Neuronal stem cell (in vitro differentiated cells): ENCODE results near the gene RDH5.

Experiments used
- DNase-seq: peaks from one replicate; pipeline ENCODE4 v3.0.0-alpha.2; 2013; ENCODE audit warnings: low spot score
- H2AFZ ChIP-seq: one replicate; pipeline ENCODE4 v1.6.1; 2013; ENCODE audit warnings: mild to moderate bottlenecking, low read length, inconsistent platforms
- H2AK5ac ChIP-seq: 2 replicates; pipeline ENCODE4 v1.6.1; 2013; ENCODE audit warnings: low read depth, mild to moderate bottlenecking, inconsistent platforms, low read length, moderate library complexity, mixed read lengths
- H2BK120ac ChIP-seq: 2 replicates; pipeline ENCODE4 v1.6.1; 2013; ENCODE audit warnings: low read depth, mild to moderate bottlenecking, inconsistent platforms, low read length, moderate library complexity, mixed read lengths
- H2BK12ac ChIP-seq: one replicate; pipeline ENCODE4 v1.6.1; 2013; ENCODE audit warnings: low read length, inconsistent platforms
- H2BK15ac ChIP-seq: 2 replicates; pipeline ENCODE4 v1.6.1; 2013; ENCODE audit warnings: mild to moderate bottlenecking, low read length, inconsistent platforms, mixed read lengths
- H2BK5ac ChIP-seq: one replicate; pipeline ENCODE4 v1.6.1; 2013; ENCODE audit warnings: inconsistent platforms, mild to moderate bottlenecking, low read length, moderate library complexity
- H3K14ac ChIP-seq: one replicate; pipeline ENCODE4 v1.6.1; 2013; ENCODE audit warnings: low read length, inconsistent platforms
- H3K18ac ChIP-seq: 2 replicates; pipeline ENCODE4 v1.6.1; 2013; ENCODE audit warnings: low read length, inconsistent platforms
- H3K23ac ChIP-seq: 2 replicates; pipeline ENCODE4 v1.6.1; 2013; ENCODE audit warnings: low read depth, mild to moderate bottlenecking, mixed read lengths, low read length, inconsistent platforms; ENCODE audit not compliant: poor library complexity
- H3K27ac ChIP-seq: replicated peaks from 3 replicates; pipeline ENCODE4 v1.5.1; 2013; ENCODE audit warnings: low read length, inconsistent platforms
- H3K27me3 ChIP-seq, 3 experiments: 2 replicates each; pipeline ENCODE4 v1.6.1; 2013; ENCODE audit warnings: low read length in 3 of 3, mild to moderate bottlenecking in 2 of 3, inconsistent platforms in 1 of 3, low read depth in 1 of 3, mixed read lengths in 1 of 3, moderate library complexity in 1 of 3; ENCODE audit not compliant: control insufficient read depth in 3 of 3, insufficient read depth in 3 of 3
- H3K36me3 ChIP-seq, 2 donors: replicated peaks in 1 of 2; 2 replicates each; pipeline ENCODE4 v1.6.1; 2013; ENCODE audit warnings: low read length in 2 of 2; ENCODE audit not compliant: control insufficient read depth in 2 of 2, insufficient read depth in 2 of 2
- H3K4ac ChIP-seq: 2 replicates; pipeline ENCODE4 v1.6.1; 2013; ENCODE audit warnings: inconsistent platforms, mild to moderate bottlenecking, low read length, moderate library complexity
- H3K4me1 ChIP-seq, 2 donors: 1 replicate in 1 of 2; 2 replicates in 1 of 2; pipeline ENCODE4 v1.6.1; 2013; ENCODE audit warnings: low read length in 2 of 2, low read depth in 1 of 2; ENCODE audit not compliant: control insufficient read depth in 2 of 2, insufficient read depth in 1 of 2
- H3K4me2 ChIP-seq: one replicate; pipeline ENCODE4 v1.6.1; 2013; ENCODE audit warnings: mild to moderate bottlenecking, low read length, inconsistent platforms; ENCODE audit not compliant: insufficient read depth, poor library complexity, severe bottlenecking
- H3K4me3 ChIP-seq, 2 donors: 2 replicates each; pipeline ENCODE4 v1.5.1; 2013; ENCODE audit warnings: low read length in 2 of 2, mild to moderate bottlenecking in 2 of 2, inconsistent platforms in 1 of 2, moderate library complexity in 1 of 2
- H3K79me1 ChIP-seq: one replicate; pipeline ENCODE4 v1.6.1; 2013; ENCODE audit warnings: low read depth, mild to moderate bottlenecking, inconsistent platforms, low read length, moderate library complexity
- H3K9ac ChIP-seq: one replicate; pipeline ENCODE4 v1.6.1; 2013; ENCODE audit warnings: mild to moderate bottlenecking, low read depth, low read length, inconsistent platforms; ENCODE audit not compliant: poor library complexity
- H3K9me3 ChIP-seq, 2 donors: replicated peaks in 1 of 2; 2 replicates each; pipeline versions ENCODE3 to v1.6.1; 2013; ENCODE audit warnings: low read length in 2 of 2, mild to moderate bottlenecking in 2 of 2, inconsistent platforms in 1 of 2, low read depth in 1 of 2, mixed read lengths in 1 of 2, moderate library complexity in 1 of 2; ENCODE audit not compliant: control insufficient read depth in 2 of 2, insufficient read depth in 1 of 2
- H4K8ac ChIP-seq: one replicate; pipeline ENCODE4 v1.6.1; 2013; ENCODE audit warnings: low read depth, mild to moderate bottlenecking, inconsistent platforms, low read length, moderate library complexity
- H4K91ac ChIP-seq: one replicate; pipeline ENCODE4 v1.6.1; 2013; ENCODE audit warnings: low read length, low read depth, mild to moderate bottlenecking, inconsistent platforms; ENCODE audit not compliant: poor library complexity
- WGBS, 2 donors: extraction: QIAGEN DNeasy Blood & Tissue Kit; methylation state at CpG; one replicate each; pipeline ENCODE4 v1.1.7; 2013; ENCODE audit warnings: missing lambda C conversion rate in 2 of 2, mixed read lengths in 1 of 2; ENCODE audit not compliant: insufficient read length in 2 of 2, insufficient replicate concordance in 1 of 2; ENCODE audit errors: extremely low coverage in 2 of 2; 5-methylcytosine and 5-hydroxymethylcytosine counted together

The RDH5 gene

DNA sequence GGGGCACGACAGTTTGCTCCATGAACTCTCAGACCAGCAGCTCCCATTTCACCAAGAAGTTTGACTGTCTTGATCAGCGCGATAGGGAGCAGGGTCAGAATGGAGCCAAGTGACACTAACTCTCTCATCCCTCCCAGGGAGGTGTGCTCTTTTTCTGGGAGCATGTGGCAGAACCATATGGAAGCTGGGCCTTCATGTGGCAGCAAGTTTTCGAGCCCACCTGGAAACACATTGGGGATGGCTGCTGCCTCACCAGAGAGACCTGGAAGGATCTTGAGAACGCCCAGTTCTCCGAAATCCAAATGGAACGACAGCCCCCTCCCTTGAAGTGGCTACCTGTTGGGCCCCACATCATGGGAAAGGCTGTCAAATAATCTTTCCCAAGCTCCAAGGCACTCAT is 36.5 kb upstream of the RDH5 start:
- Histone ChIP-seq H3K23ac (no peak overlapping the region), H3K79me1 (peaks cover 2% of the 10 kb centered on the region), H2AFZ (no peak overlapping the region), H2BK15ac (no peak overlapping the region), H2BK120ac (no peak overlapping the region), H4K91ac (no peak overlapping the region), H3K9me3 (peaks cover 0 to 2% of the 10 kb centered on the region in 2 donors), H3K4me1 (peaks cover 2 to 10% of the 10 kb centered on the region in 2 donors), H3K4me3 (no peak overlapping the region), H2BK12ac (no peak overlapping the region), H3K18ac (no peak overlapping the region), H2BK5ac (no peak overlapping the region), H2AK5ac (no peak overlapping the region), H3K4me2 (no peak overlapping the region), H3K4ac (no peak overlapping the region), H4K8ac (no peak overlapping the region), H3K27ac (no peak overlapping the region), H3K9ac (no peak overlapping the region), H3K14ac (no peak overlapping the region), H3K36me3 (peaks cover 12 to 15% of the 10 kb centered on the region in 2 donors), H3K27me3 (no peaks in the 10 kb centered on the region)
- no CpG with 5 or more reads among the region's 7 CpGs for WGBS, 2 donors
- DNase-seq: no peak

DNA sequence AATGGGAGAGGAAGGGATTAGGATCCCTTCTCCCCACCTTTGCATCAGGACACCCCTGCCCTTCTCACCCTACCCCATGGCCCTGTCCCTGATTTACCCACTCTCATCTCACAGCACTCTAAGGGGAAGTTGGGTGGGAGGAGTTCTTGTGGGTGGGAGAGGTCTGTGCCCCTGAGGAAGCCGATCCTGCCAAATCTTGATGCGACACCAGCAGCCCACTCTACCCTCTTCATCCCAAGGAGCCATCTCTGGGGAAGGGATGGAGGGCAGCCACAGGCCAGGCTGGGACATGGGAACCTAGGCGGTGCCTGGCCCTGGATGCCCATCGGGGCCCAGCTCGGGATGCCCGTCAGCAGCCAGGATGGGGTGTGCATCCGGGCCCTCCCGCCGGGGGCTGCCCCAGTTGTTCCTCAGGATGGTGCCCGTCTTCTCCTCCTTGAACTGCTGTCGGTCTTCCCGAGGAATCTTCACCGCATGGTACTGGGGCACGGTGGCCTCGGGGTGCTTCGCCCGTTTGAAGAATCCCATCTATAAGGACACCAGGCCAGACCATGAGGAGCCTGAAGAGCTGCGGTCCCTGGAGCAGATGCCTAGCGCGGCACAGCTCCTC is 35.3 kb upstream of the RDH5 start:
- no peak overlapping the region for H4K91ac ChIP-seq
- no peak overlapping the region for H3K4me2 ChIP-seq
- H3K79me1 ChIP-seq: peaks cover 2% of the 10 kb centered on the region
- peak overlapping the region; percentile 36 for H3K18ac ChIP-seq
- no peak overlapping the region for H2BK15ac ChIP-seq
- DNase-seq: no peak
- H2BK5ac ChIP-seq: no peak overlapping the region
- H3K14ac ChIP-seq: no peak overlapping the region
- H3K9ac ChIP-seq: peak overlapping the region; percentile 33
- H3K36me3 ChIP-seq: peaks cover 12 to 17% of the 10 kb centered on the region in 2 donors
- H3K23ac ChIP-seq: no peak overlapping the region
- H4K8ac ChIP-seq: no peak overlapping the region
- peaks cover 0 to 2% of the 10 kb centered on the region in 2 donors for H3K9me3 ChIP-seq
- H3K4me3 ChIP-seq: no peak overlapping the region
- no CpG with 5 or more reads among the region's 20 CpGs for WGBS, 2 donors
- H3K4me1 ChIP-seq: peaks cover 2 to 10% of the 10 kb centered on the region in 2 donors
- H2AK5ac ChIP-seq: no peak overlapping the region
- H2AFZ ChIP-seq: no peak overlapping the region
- H2BK120ac ChIP-seq: no peak overlapping the region
- no peaks in the 10 kb centered on the region for H3K27me3 ChIP-seq
- H2BK12ac ChIP-seq: no peak overlapping the region
- no peak overlapping the region for H3K27ac ChIP-seq
- H3K4ac ChIP-seq: no peak overlapping the region

GRCh38 chr12:55685671-55686070 is 34.5 kb upstream of the RDH5 start:
- H2BK15ac ChIP-seq: no peak overlapping the region
- DNase-seq: no peak
- H2BK5ac ChIP-seq: no peak overlapping the region
- H3K23ac ChIP-seq: no peak overlapping the region
- no peak overlapping the region for H3K4ac ChIP-seq
- no peak overlapping the region for H3K4me2 ChIP-seq
- no peak overlapping the region for H3K14ac ChIP-seq
- peak overlapping the region in 1 of 2 donors; percentile 67 for H3K4me3 ChIP-seq
- H3K9ac ChIP-seq: no peak overlapping the region
- no peaks in the 10 kb centered on the region for H3K27me3 ChIP-seq
- peaks cover 2% of the 10 kb centered on the region for H3K79me1 ChIP-seq
- H2BK120ac ChIP-seq: no peak overlapping the region
- H3K18ac ChIP-seq: no peak overlapping the region
- WGBS, 2 donors: no CpG with 5 or more reads among the region's 5 CpGs
- H2AK5ac ChIP-seq: no peak overlapping the region
- peaks cover 2 to 10% of the 10 kb centered on the region in 2 donors for H3K4me1 ChIP-seq
- H4K8ac ChIP-seq: no peak overlapping the region
- H3K9me3 ChIP-seq: peaks cover 0 to 2% of the 10 kb centered on the region in 2 donors
- H3K27ac ChIP-seq: no peak overlapping the region
- no peak overlapping the region for H2AFZ ChIP-seq
- no peak overlapping the region for H2BK12ac ChIP-seq
- no peak overlapping the region for H4K91ac ChIP-seq
- peaks cover 12 to 17% of the 10 kb centered on the region in 2 donors for H3K36me3 ChIP-seq

DNA sequence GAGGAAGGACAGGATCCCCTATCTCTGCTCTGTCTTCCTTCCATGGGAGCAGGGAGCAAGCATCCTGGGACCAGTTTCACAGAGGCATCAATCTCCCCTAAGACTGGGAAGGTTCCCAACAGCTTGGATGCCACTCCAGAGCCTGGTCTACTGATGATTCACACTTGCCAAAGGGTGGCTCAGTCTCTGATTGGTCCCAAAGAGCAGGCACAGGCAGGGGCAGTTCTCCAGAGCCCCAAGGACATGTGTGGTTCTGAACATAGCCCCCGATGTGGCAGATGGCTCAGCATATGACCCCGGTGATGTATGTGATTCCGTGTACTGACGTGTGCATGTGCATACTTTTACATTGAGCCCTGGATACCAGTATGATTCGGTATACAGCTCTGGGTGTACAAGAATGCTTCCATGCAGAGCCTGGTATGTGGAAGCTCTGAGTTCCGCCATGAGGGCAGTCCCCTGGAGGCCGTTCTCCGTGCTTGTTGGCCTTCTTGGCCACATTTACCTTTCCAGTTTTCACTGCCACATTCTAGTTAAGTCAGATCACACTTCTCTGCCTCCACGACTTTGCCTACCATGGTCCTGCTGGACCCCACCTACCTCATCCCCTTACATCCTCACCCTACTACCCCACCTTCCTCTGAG is 33.7 kb upstream of the RDH5 start:
- Histone ChIP-seq H3K4ac (no peak overlapping the region), H4K91ac (no peak overlapping the region), H3K18ac (no peak overlapping the region), H3K27ac (no peak overlapping the region), H3K27me3 (no peaks in the 10 kb centered on the region), H4K8ac (no peak overlapping the region), H2BK5ac (no peak overlapping the region), H2BK120ac (no peak overlapping the region), H2BK12ac (no peak overlapping the region), H3K4me2 (no peak overlapping the region), H3K36me3 (peaks cover 15 to 17% of the 10 kb centered on the region in 2 donors), H2AFZ (no peak overlapping the region), H3K4me1 (peaks cover 2 to 7% of the 10 kb centered on the region in 2 donors), H3K79me1 (peaks cover 2% of the 10 kb centered on the region), H3K23ac (no peak overlapping the region), H2AK5ac (no peak overlapping the region), H3K9me3 (peaks cover 0 to 2% of the 10 kb centered on the region in 2 donors), H3K9ac (no peak overlapping the region), H3K4me3 (no peak overlapping the region), H3K14ac (no peak overlapping the region), H2BK15ac (no peak overlapping the region)
- no peak for DNase-seq
- WGBS, 2 donors: no CpG with 5 or more reads among the region's 9 CpGs
